AG10803 (cell line): ENCODE measurements around the gene SLC13A2.

Experiments
- DNase-seq: peaks from one replicate; pipeline ENCODE4 v3.0.0; 2010; ENCODE audit warnings: low read depth
- H3K4me3 ChIP-seq: 2 replicates; pipeline ENCODE4 v1.5.1; 2011; ENCODE audit warnings: mild to moderate bottlenecking, low read length, control low read depth
- CTCF ChIP-seq: conservative IDR thresholded peaks from 2 replicates; pipeline ENCODE4 v1.5.1; 2011; ENCODE audit warnings: mild to moderate bottlenecking, low read length, control low read depth, inconsistent platforms

SLC13A2 gene

DNA sequence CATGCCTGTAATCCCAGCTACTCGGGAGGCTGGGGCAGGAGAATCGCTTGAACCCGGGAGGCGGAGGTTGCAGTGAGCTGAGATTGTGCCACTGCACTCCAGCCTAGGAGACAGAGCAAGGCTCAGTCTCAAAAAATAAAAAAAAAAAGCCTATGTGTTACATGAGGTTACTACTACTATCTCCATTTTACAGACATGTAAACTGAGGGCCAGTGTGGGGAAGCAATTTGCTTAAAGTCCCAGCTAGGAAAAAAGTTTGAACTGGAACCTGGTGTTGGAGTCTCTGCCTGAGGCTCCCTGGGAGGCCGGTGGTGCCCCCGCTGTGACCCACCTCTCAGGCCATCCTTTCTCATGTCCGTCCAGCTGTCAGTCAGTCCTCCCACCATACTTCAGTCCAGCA is 4.5 kb downstream of the SLC13A2 start:
- TF ChIP-seq CTCF = no peak
- no peak overlapping the region for H3K4me3 ChIP-seq
- DNase-seq = no peak

- H3K4me3 ChIP-seq = no peak overlapping the region
- no peak for DNase-seq
- no peak for TF ChIP-seq CTCF
Observed at GRCh38 chr17:28478712-28479615, 5.5 kb downstream of the SLC13A2 start.

GRCh38 chr17:28480278-28480677 is 6.8 kb downstream of the SLC13A2 start:
- no peak for TF ChIP-seq CTCF
- H3K4me3 ChIP-seq = no peak overlapping the region
- DNase-seq = no peak

- DNase-seq = no peak
- TF ChIP-seq CTCF = no peak
- no peak overlapping the region for H3K4me3 ChIP-seq
Observed at GRCh38 chr17:28480799-28481571, 7.5 kb downstream of the SLC13A2 start.

- no peak for DNase-seq
- TF ChIP-seq CTCF = no peak
- no peak overlapping the region for H3K4me3 ChIP-seq
Observed at GRCh38 chr17:28482551-28483199, 9.2 kb downstream of the SLC13A2 start.

DNA sequence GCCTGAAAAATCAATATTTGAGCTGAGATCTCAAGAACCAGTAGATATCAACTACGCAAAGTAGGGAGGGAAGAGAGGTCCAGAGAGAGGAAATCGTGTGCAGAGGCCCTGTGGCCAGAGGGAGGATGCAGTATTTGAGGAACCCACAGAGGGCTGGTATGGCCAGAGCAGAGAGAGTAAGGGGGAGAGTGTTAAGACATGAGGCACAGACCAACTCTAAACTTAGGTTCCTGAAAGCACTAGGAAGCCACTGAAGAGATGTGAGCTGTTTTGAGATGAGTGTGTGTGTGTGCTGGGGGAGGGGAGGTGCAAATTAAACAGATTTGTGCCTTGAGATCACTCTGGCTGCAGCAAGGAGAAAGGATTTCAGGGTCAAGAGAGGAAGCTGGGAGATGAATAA is 10.9 kb downstream of the SLC13A2 start:
- DNase-seq = no peak
- no peak for TF ChIP-seq CTCF
- H3K4me3 ChIP-seq = no peak overlapping the region
